ENCODE results near the gene JTB.

DNA sequence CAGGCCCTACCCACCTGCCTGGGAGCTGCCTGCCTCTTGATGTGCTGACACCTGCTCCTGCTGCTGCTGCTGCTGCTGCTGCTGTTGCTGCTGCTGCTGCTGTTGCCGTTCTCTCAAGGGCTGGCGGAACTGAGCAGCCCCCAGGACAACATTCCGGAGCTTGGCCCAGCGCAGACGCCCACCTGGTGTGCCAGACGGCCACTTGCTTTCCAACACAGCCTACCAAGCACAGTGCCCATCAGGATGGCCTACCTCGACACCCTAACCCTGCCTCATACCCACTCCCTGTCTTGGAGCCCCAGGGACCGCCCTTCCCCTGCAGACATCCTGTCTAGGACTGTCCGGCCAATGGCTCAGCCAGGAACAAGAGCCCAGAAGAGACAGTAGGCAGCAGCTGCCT is 42.7 kb downstream of the JTB start:
- TF ChIP-seq, protein P1, sequence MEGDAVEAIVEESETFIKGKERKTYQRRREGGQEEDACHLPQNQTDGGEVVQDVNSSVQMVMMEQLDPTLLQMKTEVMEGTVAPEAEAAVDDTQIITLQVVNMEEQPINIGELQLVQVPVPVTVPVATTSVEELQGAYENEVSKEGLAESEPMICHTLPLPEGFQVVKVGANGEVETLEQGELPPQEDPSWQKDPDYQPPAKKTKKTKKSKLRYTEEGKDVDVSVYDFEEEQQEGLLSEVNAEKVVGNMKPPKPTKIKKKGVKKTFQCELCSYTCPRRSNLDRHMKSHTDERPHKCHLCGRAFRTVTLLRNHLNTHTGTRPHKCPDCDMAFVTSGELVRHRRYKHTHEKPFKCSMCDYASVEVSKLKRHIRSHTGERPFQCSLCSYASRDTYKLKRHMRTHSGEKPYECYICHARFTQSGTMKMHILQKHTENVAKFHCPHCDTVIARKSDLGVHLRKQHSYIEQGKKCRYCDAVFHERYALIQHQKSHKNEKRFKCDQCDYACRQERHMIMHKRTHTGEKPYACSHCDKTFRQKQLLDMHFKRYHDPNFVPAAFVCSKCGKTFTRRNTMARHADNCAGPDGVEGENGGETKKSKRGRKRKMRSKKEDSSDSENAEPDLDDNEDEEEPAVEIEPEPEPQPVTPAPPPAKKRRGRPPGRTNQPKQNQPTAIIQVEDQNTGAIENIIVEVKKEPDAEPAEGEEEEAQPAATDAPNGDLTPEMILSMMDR (IDR thresholded peaks at IDR 0.05 in 2 of 3, conservative IDR thresholded peaks at IDR 0.05 in 1 of 3; ENCODE audit: borderline replicate concordance in 1 of 3, insufficient read depth in 1 of 3, low read depth in 2 of 3, low read length in 2 of 3) = no peak
- TF ChIP-seq EZH2phosphoT487 (IDR thresholded peaks at IDR 0.05; ENCODE audit: borderline replicate concordance) = no peak
- TF ChIP-seq POLR2A (IDR thresholded peaks at IDR 0.05; ENCODE audit: borderline replicate concordance, extremely low read depth, insufficient read depth, insufficient read length) = no peak
- no peak for TF ChIP-seq EZH2 (IDR thresholded peaks at IDR 0.05)
- TF ChIP-seq SP1 (IDR thresholded peaks at IDR 0.05; ENCODE audit: low read depth) = no peak
- TF ChIP-seq ZNF274 (IDR thresholded peaks at IDR 0.05; ENCODE audit: low read depth, low read length) = no peak
- no peak for TF ChIP-seq POLR2AphosphoS5 (IDR thresholded peaks at IDR 0.05; ENCODE audit: low read depth, low read length)
- no peak for TF ChIP-seq ATF3 (IDR thresholded peaks at IDR 0.05)
- no peak for TF ChIP-seq REST (IDR thresholded peaks at IDR 0.05; ENCODE audit: low read depth)
- no peak for TF ChIP-seq RAD21 (IDR thresholded peaks at IDR 0.05; ENCODE audit: low read depth)
- TF ChIP-seq, protein P2, sequence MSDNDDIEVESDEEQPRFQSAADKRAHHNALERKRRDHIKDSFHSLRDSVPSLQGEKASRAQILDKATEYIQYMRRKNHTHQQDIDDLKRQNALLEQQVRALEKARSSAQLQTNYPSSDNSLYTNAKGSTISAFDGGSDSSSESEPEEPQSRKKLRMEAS (IDR thresholded peaks at IDR 0.05) = no peak
- TF ChIP-seq ZFX (IDR thresholded peaks at IDR 0.05) = no peak

All from HCT116 (cell line).